Vagina (tissue), 2 donors: ENCODE results near the gene SLC22A3.

Experiments
- POLR2A ChIP-seq, 2 donors: fragments of 450-650 bp; IDR thresholded peaks; one replicate each; pipeline ENCODE4 v1.6.1; 2017; ENCODE audit warnings: antibody characterized with exemption in 2 of 2, mild to moderate bottlenecking in 2 of 2, moderate library complexity in 2 of 2
- POLR2AphosphoS5 ChIP-seq, 2 donors: sonication (generic); formaldehyde crosslinking; IDR thresholded peaks; one replicate each; pipeline ENCODE4 v1.9.0; 2017; ENCODE audit warnings: antibody characterized with exemption in 2 of 2, mild to moderate bottlenecking in 2 of 2, low read depth in 1 of 2; ENCODE audit not compliant: insufficient read depth in 1 of 2
- TF ChIP-seq, protein P1 (sequence below), 3 experiments: fragments of 450-650 bp in 2 of 3; fragments of 200-600 bp in 1 of 3; sonication (generic) in 1 of 3; IDR thresholded peaks; one replicate each; pipeline ENCODE4 v1.5.1; 2017 to 2019; ENCODE audit warnings: antibody characterized with exemption in 3 of 3, mild to moderate bottlenecking in 2 of 3, moderate library complexity in 2 of 3

- TF ChIP-seq, protein P1, sequence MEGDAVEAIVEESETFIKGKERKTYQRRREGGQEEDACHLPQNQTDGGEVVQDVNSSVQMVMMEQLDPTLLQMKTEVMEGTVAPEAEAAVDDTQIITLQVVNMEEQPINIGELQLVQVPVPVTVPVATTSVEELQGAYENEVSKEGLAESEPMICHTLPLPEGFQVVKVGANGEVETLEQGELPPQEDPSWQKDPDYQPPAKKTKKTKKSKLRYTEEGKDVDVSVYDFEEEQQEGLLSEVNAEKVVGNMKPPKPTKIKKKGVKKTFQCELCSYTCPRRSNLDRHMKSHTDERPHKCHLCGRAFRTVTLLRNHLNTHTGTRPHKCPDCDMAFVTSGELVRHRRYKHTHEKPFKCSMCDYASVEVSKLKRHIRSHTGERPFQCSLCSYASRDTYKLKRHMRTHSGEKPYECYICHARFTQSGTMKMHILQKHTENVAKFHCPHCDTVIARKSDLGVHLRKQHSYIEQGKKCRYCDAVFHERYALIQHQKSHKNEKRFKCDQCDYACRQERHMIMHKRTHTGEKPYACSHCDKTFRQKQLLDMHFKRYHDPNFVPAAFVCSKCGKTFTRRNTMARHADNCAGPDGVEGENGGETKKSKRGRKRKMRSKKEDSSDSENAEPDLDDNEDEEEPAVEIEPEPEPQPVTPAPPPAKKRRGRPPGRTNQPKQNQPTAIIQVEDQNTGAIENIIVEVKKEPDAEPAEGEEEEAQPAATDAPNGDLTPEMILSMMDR (IDR thresholded peaks at IDR 0.05) = no peak
- TF ChIP-seq POLR2AphosphoS5 (IDR thresholded peaks at IDR 0.05; ENCODE audit: insufficient read depth in 1 of 2, low read depth in 1 of 2) (no peak), POLR2A (IDR thresholded peaks at IDR 0.05) (no peak)
Measured at GRCh38 chr6:160299559-160299958, 48.6 kb upstream of the SLC22A3 start.
